Esophagus squamous epithelium (tissue), 5 donors: ENCODE measurements around the gene CNTN1. TPM values are rescaled to one million over a fixed set of nuclear protein-coding genes. Genes with fewer than 3 reads are reported as not detected.

Experiments
- DNase-seq: peaks from one replicate; lab custom pipeline; 2025; lab: John Stamatoyannopoulos, UW
- H3K27ac ChIP-seq, 4 donors: fragments of 200-600 bp; sonication (generic); one replicate each; pipeline ENCODE4 v1.5.1; 2016 to 2019; ENCODE audit warnings: mild to moderate bottlenecking in 1 of 4
- H3K27me3 ChIP-seq, 4 donors: fragments of 200-600 bp; sonication (generic); 1 replicate in 3 of 4; 2 replicates in 1 of 4; pipeline versions ENCODE4 v1.5.1 to v1.6.0; 2017 to 2021; ENCODE audit warnings: antibody characterized with exemption in 1 of 4
- H3K36me3 ChIP-seq, 3 donors: fragments of 200-600 bp; sonication (generic); one replicate each; pipeline ENCODE4 v1.5.1; 2016 to 2019
- H3K4me1 ChIP-seq, 3 donors: fragments of 200-600 bp; sonication (generic); one replicate each; pipeline ENCODE4 v1.5.1; 2017 to 2019
- H3K4me3 ChIP-seq, 4 donors: fragments of 200-600 bp; sonication (generic); 1 replicate in 3 of 4; 2 replicates in 1 of 4; pipeline ENCODE4 v1.5.1; 2016 to 2019; ENCODE audit warnings: mild to moderate bottlenecking in 2 of 4, moderate library complexity in 1 of 4
- H3K9me3 ChIP-seq, 3 donors: fragments of 200-600 bp; sonication (generic); one replicate each; pipeline ENCODE4 v1.5.1; 2016 to 2019
- CTCF ChIP-seq, 6 experiments: fragments of 450-650 bp in 4 of 6; fragments of 200-600 bp in 2 of 6; sonication (generic) in 2 of 6; IDR thresholded peaks; one replicate each; pipeline ENCODE4 v1.5.1; 2016 to 2019; ENCODE audit warnings: antibody characterized with exemption in 6 of 6, mild to moderate bottlenecking in 4 of 6, moderate library complexity in 4 of 6
- POLR2A ChIP-seq, 4 donors: fragments of 450-650 bp; IDR thresholded peaks; one replicate each; pipeline ENCODE4 v1.6.1; 2017; ENCODE audit warnings: antibody characterized with exemption in 4 of 4, mild to moderate bottlenecking in 4 of 4, moderate library complexity in 3 of 4
- WGBS, 2 donors: methylation state at CpG; one replicate each; pipeline ENCODE4 v1.1.5; 2018; 5-methylcytosine and 5-hydroxymethylcytosine counted together
- intact Hi-C: fragments of 100-400 bp; cut with DNase I; formaldehyde crosslinking; loops from one replicate; pipeline ENCODE4 v1.15.0; 2022
- total RNA-seq, 4 donors: library from RNA; depleted of rRNA; stranded (reverse); fragments of >200 nt; gene quantifications; one replicate each; pipeline ENCODE4 v1.1.0, GENCODE V29; 2016
- donor health status: DM: yes; HTN: yes; CAD: no.

The CNTN1 gene
- total RNA-seq, 4 donors from 2014 or later, result 0.83 to 15.7 (median 5.8) TPM

DNA sequence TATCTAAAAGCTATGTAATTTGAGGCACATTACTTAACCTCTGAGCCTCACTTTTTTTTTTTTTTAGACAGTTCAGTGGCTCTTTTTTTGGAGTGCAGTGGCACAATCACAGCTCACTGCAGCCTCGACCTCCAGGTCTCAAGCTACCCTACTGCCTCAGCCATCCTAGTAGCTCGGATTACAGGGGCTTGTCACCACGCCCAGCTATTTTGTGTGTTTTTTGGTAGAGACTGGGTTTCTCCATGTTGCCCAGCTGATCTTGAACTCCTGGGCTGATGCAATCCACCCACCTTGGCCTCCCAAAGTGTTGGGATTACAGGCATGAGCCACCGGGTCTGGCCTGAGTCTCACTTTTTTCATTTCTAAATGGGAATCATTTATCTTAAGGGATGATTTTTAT is 303.9 kb downstream of the CNTN1 start:
- WGBS, 2 donors, result 82 to 93% methylated on average over 4 of the region's 4 CpGs
- H3K4me3 ChIP-seq, result no peak overlapping the region
- no peaks in the 10 kb centered on the region for H3K36me3 ChIP-seq
- H3K27ac ChIP-seq, result no peak overlapping the region
- H3K27me3 ChIP-seq, result no peaks in the 10 kb centered on the region
- intact Hi-C loops, result no loop called here
- no peaks in the 10 kb centered on the region for H3K9me3 ChIP-seq
- DNase-seq, result no peak
- TF ChIP-seq CTCF (IDR thresholded peaks at IDR 0.05) (no peak), POLR2A (IDR thresholded peaks at IDR 0.05) (no peak)
- no peaks in the 10 kb centered on the region for H3K4me1 ChIP-seq

GRCh38 chr12:40999210-40999609 is 307.0 kb downstream of the CNTN1 start:
- no peak overlapping the region for H3K27ac ChIP-seq
- WGBS, 2 donors, result 20 to 31% methylated on average over 1 of the region's 1 CpG
- TF ChIP-seq POLR2A (IDR thresholded peaks at IDR 0.05) (no peak), CTCF (IDR thresholded peaks at IDR 0.05) (no peak)
- peaks cover 0 to 9% (median 8%) of the 10 kb centered on the region in 3 donors for H3K9me3 ChIP-seq
- no peak for DNase-seq
- H3K27me3 ChIP-seq, result no peaks in the 10 kb centered on the region
- no peaks in the 10 kb centered on the region for H3K36me3 ChIP-seq
- intact Hi-C loops, result no loop called here
- H3K4me1 ChIP-seq, result no peaks in the 10 kb centered on the region
- H3K4me3 ChIP-seq, result no peak overlapping the region

DNA sequence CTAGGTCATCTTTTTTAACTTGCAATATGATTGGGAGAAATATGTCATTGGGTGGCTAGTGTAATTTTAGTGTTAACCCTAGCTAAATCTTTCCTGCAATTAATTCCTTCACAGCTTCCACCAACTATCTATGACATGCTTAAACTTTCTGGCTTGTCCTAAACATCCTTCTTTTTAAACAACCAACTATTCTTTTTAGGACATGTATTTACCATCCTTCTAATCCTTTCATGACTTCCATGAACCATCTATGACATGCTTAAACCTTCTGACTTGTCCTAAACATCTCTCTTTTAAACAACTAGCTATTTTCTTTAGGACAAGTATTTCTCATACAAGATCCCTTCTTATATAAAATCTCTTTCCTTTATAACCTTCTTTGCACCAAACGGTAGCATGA is 316.2 kb downstream of the CNTN1 start:
- no peak for DNase-seq
- H3K4me3 ChIP-seq, result no peak overlapping the region
- H3K36me3 ChIP-seq, result no peaks in the 10 kb centered on the region
- peaks cover 0 to 4% (median 0%) of the 10 kb centered on the region in 3 donors for H3K4me1 ChIP-seq
- TF ChIP-seq CTCF (IDR thresholded peaks at IDR 0.05) (no peak), POLR2A (IDR thresholded peaks at IDR 0.05) (no peak)
- no peak overlapping the region for H3K27ac ChIP-seq
- WGBS, 2 donors, result 67 to 78% methylated on average over 1 of the region's 1 CpG
- H3K9me3 ChIP-seq, result peaks cover 0 to 65% (median 28%) of the 10 kb centered on the region in 3 donors
- intact Hi-C loops, result no loop called here
- no peaks in the 10 kb centered on the region for H3K27me3 ChIP-seq

- H3K9me3 ChIP-seq, result peaks cover 0 to 34% (median 8%) of the 10 kb centered on the region in 3 donors
- peak in 3 of 6 experiments; percentile 9 to 25 (median 18) for TF ChIP-seq CTCF (IDR thresholded peaks at IDR 0.05)
- no peak for TF ChIP-seq POLR2A (IDR thresholded peaks at IDR 0.05)
- no peaks in the 10 kb centered on the region for H3K27me3 ChIP-seq
- intact Hi-C loops, result no loop called here
- no peak overlapping the region for H3K27ac ChIP-seq
- no peak for DNase-seq
- no peak overlapping the region for H3K4me3 ChIP-seq
- peaks cover 0 to 20% (median 0%) of the 10 kb centered on the region in 3 donors for H3K4me1 ChIP-seq
- 79 to 100% methylated on average over 1 of the region's 1 CpG for WGBS, 2 donors
- no peaks in the 10 kb centered on the region for H3K36me3 ChIP-seq
Observed at GRCh38 chr12:41011939-41012338, 319.7 kb downstream of the CNTN1 start.

- 70 to 79% methylated on average over 1 of the region's 1 CpG for WGBS, 2 donors
- TF ChIP-seq CTCF (IDR thresholded peaks at IDR 0.05) (no peak), POLR2A (IDR thresholded peaks at IDR 0.05) (no peak)
- DNase-seq, result no peak
- Histone ChIP-seq H3K4me3 (no peak overlapping the region), H3K4me1 (peaks cover 0 to 26% (median 0%) of the 10 kb centered on the region in 3 donors), H3K9me3 (peaks cover 0 to 20% (median 8%) of the 10 kb centered on the region in 3 donors), H3K27me3 (no peaks in the 10 kb centered on the region), H3K27ac (no peak overlapping the region), H3K36me3 (no peaks in the 10 kb centered on the region)
- intact Hi-C loops, result no loop called here
Observed at GRCh38 chr12:41013881-41014642, 321.8 kb downstream of the CNTN1 start.
